HepG2 (cell line): ENCODE data around the gene ITGB8. TPM values are rescaled to one million over a fixed set of nuclear protein-coding genes. Genes with fewer than 3 reads are reported as not detected.

ENCODE experiments used
- BCL6 ChIP-seq: IDR thresholded peaks from 2 replicates; pipeline ENCODE4 v1.6.1; 2016; ENCODE audit warnings: missing genetic modification reagents, missing compliant biosample characterization
- CBX2 ChIP-seq, 2 experiments: fragments of 200-600 bp in 1 of 2; sonication (generic); formaldehyde crosslinking in 1 of 2; IDR thresholded peaks; 2 replicates each; pipeline versions ENCODE4 v1.7.0 to v1.8.1; 2018 to 2022; ENCODE audit warnings: low read depth in 2 of 2, low read length in 1 of 2, mild to moderate bottlenecking in 1 of 2, missing genetic modification reagents in 1 of 2
- DBP ChIP-seq: sonication (generic); formaldehyde crosslinking; IDR thresholded peaks from 2 replicates; pipeline ENCODE4 v1.4.0; 2020; ENCODE audit warnings: missing genetic modification reagents; ENCODE audit errors: not compliant biosample characterization
- DPF2 ChIP-seq: sonication (generic); formaldehyde crosslinking; IDR thresholded peaks from 2 replicates; pipeline ENCODE4 v1.4.0; 2020; ENCODE audit warnings: mild to moderate bottlenecking, low read depth, missing genetic modification reagents, borderline replicate concordance
- FOXJ3 ChIP-seq: sonication (generic); formaldehyde crosslinking; IDR thresholded peaks from 2 replicates; pipeline ENCODE4 v1.4.0; 2020; ENCODE audit warnings: missing genetic modification reagents, mild to moderate bottlenecking, borderline replicate concordance
- HOMEZ ChIP-seq: IDR thresholded peaks from 2 replicates; pipeline ENCODE4 v1.6.1; 2016; ENCODE audit warnings: low read depth
- HOXA5 ChIP-seq: sonication (generic); formaldehyde crosslinking; IDR thresholded peaks from 2 replicates; pipeline ENCODE4 v1.4.0; 2020; ENCODE audit warnings: missing genetic modification reagents
- MLX ChIP-seq: IDR thresholded peaks from 2 replicates; pipeline ENCODE4 v1.6.1; 2016
- PITX1 ChIP-seq: sonication (generic); formaldehyde crosslinking; IDR thresholded peaks from 2 replicates; pipeline ENCODE4 v1.5.1; 2020; ENCODE audit warnings: mild to moderate bottlenecking, missing genetic modification reagents
- PPARG ChIP-seq: conservative IDR thresholded peaks from 2 replicates; pipeline ENCODE4 v1.6.1; 2016; ENCODE audit warnings: missing biosample characterization, missing genetic modification reagents
- SMC3 ChIP-seq: IDR thresholded peaks from 2 replicates; pipeline ENCODE4 v1.6.1; 2011; ENCODE audit warnings: low read length, improper control_type of control experiment
- TBX2 ChIP-seq: sonication (generic); formaldehyde crosslinking; IDR thresholded peaks from 2 replicates; pipeline ENCODE4 v1.5.0; 2020; ENCODE audit warnings: missing genetic modification reagents, mild to moderate bottlenecking, borderline replicate concordance
- THRA ChIP-seq: sonication (generic); formaldehyde crosslinking; IDR thresholded peaks from 2 replicates; pipeline ENCODE4 v1.4.0; 2020; ENCODE audit warnings: missing genetic modification reagents, borderline replicate concordance
- ZNF207 ChIP-seq: fragments of 450-650 bp; IDR thresholded peaks from 2 replicates; pipeline ENCODE4 v1.6.1; 2016; ENCODE audit warnings: antibody characterized with exemption, borderline replicate concordance
- ZNF224 ChIP-seq: sonication (generic); formaldehyde crosslinking; IDR thresholded peaks from 2 replicates; pipeline ENCODE4 v1.5.0; 2020; ENCODE audit warnings: mild to moderate bottlenecking, missing genetic modification reagents
- ZNF660 ChIP-seq: sonication (generic); formaldehyde crosslinking; IDR thresholded peaks from 2 replicates; pipeline ENCODE4 v1.5.1; 2020; ENCODE audit warnings: mild to moderate bottlenecking, low read depth, missing genetic modification reagents, borderline replicate concordance
- ZNF724P ChIP-seq: sonication (generic); formaldehyde crosslinking; IDR thresholded peaks from 2 replicates; pipeline ENCODE4 v1.8.0; 2022; ENCODE audit warnings: missing genetic modification reagents, borderline replicate concordance
- ZNF773 ChIP-seq: sonication (generic); formaldehyde crosslinking; IDR thresholded peaks from 2 replicates; pipeline ENCODE4 v1.4.0; 2020; ENCODE audit warnings: missing genetic modification reagents, borderline replicate concordance
- ZNF878 ChIP-seq: sonication (generic); formaldehyde crosslinking; IDR thresholded peaks from 2 replicates; pipeline ENCODE4 v1.8.1; 2023; ENCODE audit warnings: mild to moderate bottlenecking, missing genetic modification reagents, moderate library complexity
- polyA plus RNA-seq, 8 experiments: library from polyadenylated mRNA; depleted of rRNA in 3 of 8; stranded (reverse) in 7 of 8; unstranded in 1 of 8; fragments of >200 nt; fragmentation: Illumina TruSeq in 4 of 8; extraction: Trizol in 4 of 8; gene quantifications; 2 replicates each; pipeline versions ENCODE4 v1.2.1 to v1.2.3, GENCODE V29; 2011 to 2016; ENCODE audit warnings: low read depth in 4 of 8, missing spikeins in 1 of 8, mixed read lengths in 1 of 8; ENCODE audit not compliant: insufficient read depth in 1 of 8
- total RNA-seq, 5 experiments: library from RNA; depleted of rRNA; stranded (reverse); fragments of >200 nt; fragmentation: Illumina TruSeq; extraction: Trizol; gene quantifications; 2 replicates each; pipeline ENCODE4 v1.2.3, GENCODE V29; 2016; ENCODE audit warnings: low read depth in 1 of 5
- TF ChIP-seq, protein P1 (sequence below): sonication (generic); formaldehyde crosslinking; IDR thresholded peaks from 2 replicates; pipeline ENCODE4 v1.8.0; 2022; ENCODE audit warnings: mild to moderate bottlenecking, missing genetic modification reagents, moderate library complexity

Gene ITGB8
- total and polyA plus RNA-seq, 2 of the 13 experiments (the other 11 are each of a cell fraction or from before 2014, with no cell fraction given), result 0.01 TPM; not detected in 1

DNA sequence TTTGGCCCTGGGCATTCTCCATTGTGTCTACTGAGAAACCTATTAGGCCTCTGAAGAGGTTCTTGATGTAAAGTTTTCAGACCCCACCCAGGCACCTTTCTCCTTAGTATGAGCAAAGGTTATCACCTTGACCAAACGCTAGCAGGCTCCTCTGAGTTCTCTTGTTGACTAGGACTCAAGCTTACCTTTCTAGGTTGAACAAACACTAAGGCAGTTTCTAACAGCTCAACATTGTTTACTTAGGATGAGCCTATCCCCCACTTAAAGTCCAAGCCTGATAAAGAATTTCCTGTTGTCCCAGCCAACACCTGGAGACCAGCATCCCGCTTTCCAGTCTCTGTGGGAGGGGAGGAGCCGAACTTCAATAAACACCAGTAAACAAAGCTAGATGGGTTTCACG is 26.3 kb upstream of the ITGB8 start (continued):
- TF ChIP-seq THRA, result no peak
- TF ChIP-seq HOXA5 (CRISPR knock-in tag), result no peak
- no peak for TF ChIP-seq ZNF224 (CRISPR knock-in tag)
- peak; percentile 44; the same call in 1 of the 2 replicates for TF ChIP-seq DPF2 (CRISPR knock-in tag)
- 0 out of 2 replicates have a peak, but pooled peaks have one; percentile 22 for TF ChIP-seq MLX (CRISPR knock-in tag)
- TF ChIP-seq HOMEZ (CRISPR knock-in tag), result peak; percentile 20; the same call in 1 of the 2 replicates
- peak; percentile 21; the same call in 1 of the 2 replicates for TF ChIP-seq TBX2 (CRISPR knock-in tag)
- no peak for TF ChIP-seq DBP
- TF ChIP-seq ZNF773 (CRISPR knock-in tag), result no peak
- TF ChIP-seq SMC3, result no peak
- peak; percentile 68 for TF ChIP-seq PITX1 (CRISPR knock-in tag)
- TF ChIP-seq, protein P1, sequence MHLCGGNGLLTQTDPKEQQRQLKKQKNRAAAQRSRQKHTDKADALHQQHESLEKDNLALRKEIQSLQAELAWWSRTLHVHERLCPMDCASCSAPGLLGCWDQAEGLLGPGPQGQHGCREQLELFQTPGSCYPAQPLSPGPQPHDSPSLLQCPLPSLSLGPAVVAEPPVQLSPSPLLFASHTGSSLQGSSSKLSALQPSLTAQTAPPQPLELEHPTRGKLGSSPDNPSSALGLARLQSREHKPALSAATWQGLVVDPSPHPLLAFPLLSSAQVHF (CRISPR knock-in tag), result no peak
- peak; percentile 52; the same call in 1 of the 2 replicates for TF ChIP-seq FOXJ3 (CRISPR knock-in tag)
- no peak for TF ChIP-seq ZNF878 (CRISPR knock-in tag)
- no peak for TF ChIP-seq ZNF660 (CRISPR knock-in tag)
- TF ChIP-seq ZNF724P (CRISPR knock-in tag), result no peak
- TF ChIP-seq ZNF207, result no peak
- TF ChIP-seq CBX2 (IDR thresholded peaks at IDR 0.05; ENCODE audit: low read depth, low read length), result no peak
- 0 out of 2 replicates have a peak, but pooled peaks have one; percentile 37 for TF ChIP-seq CBX2 (CRISPR knock-in tag; IDR thresholded peaks at IDR 0.05; ENCODE audit: low read depth)
- TF ChIP-seq PPARG, result peak; percentile 94
- TF ChIP-seq BCL6 (CRISPR knock-in tag), result peak; percentile 98
